Transverse colon (tissue), 4 donors: ENCODE measurements around the gene GADD45B. TPM values are rescaled to one million over a fixed set of nuclear protein-coding genes. Genes with fewer than 3 reads are reported as not detected.

ENCODE experiments used
- DNase-seq: peaks from one replicate; pipeline ENCODE4 v3.0.0-alpha.2; 2019
- H3K27ac ChIP-seq, 4 donors: fragments of 200-600 bp; sonication (generic); 2 replicates each; pipeline ENCODE4 v1.5.1; 2016 to 2018; ENCODE audit warnings: inconsistent platforms in 4 of 4
- H3K27me3 ChIP-seq: fragments of 200-600 bp; sonication (generic); 2 replicates; pipeline ENCODE4 v1.5.1; 2017; ENCODE audit warnings: inconsistent platforms
- H3K36me3 ChIP-seq, 4 donors: fragments of 200-600 bp; sonication (generic); 2 replicates each; pipeline ENCODE4 v1.5.1; 2017 to 2019; ENCODE audit warnings: inconsistent platforms in 4 of 4
- H3K4me1 ChIP-seq, 4 donors: fragments of 200-600 bp; sonication (generic); 2 replicates each; pipeline ENCODE4 v1.5.1; 2017 to 2020; ENCODE audit warnings: inconsistent platforms in 4 of 4
- H3K4me3 ChIP-seq, 4 donors: fragments of 200-600 bp; sonication (generic); 1 replicate in 1 of 4; 2 replicates in 3 of 4; pipeline versions ENCODE4 v1.5.1 to v1.6.1; 2017 to 2019; ENCODE audit warnings: inconsistent platforms in 4 of 4
- H3K9me3 ChIP-seq, 2 donors: fragments of 200-600 bp; sonication (generic); 2 replicates each; pipeline ENCODE4 v1.5.1; 2017 to 2019; ENCODE audit warnings: inconsistent platforms in 2 of 2
- EP300 ChIP-seq: sonication (generic); formaldehyde crosslinking; IDR thresholded peaks from one replicate; pipeline ENCODE4 v1.6.1; 2017; ENCODE audit warnings: antibody characterized with exemption, low read depth
- POLR2A ChIP-seq: fragments of 450-650 bp; IDR thresholded peaks from one replicate; pipeline ENCODE4 v1.6.1; 2016; ENCODE audit warnings: antibody characterized with exemption, mild to moderate bottlenecking, moderate library complexity
- POLR2AphosphoS5 ChIP-seq, 3 donors: sonication (generic); formaldehyde crosslinking; IDR thresholded peaks; one replicate each; pipeline ENCODE4 v1.6.1; 2016; ENCODE audit warnings: antibody characterized with exemption in 3 of 3
- WGBS, 2 donors: methylation state at CpG; one replicate each; pipeline ENCODE4 v1.1.5; 2018; ENCODE audit warnings: low coverage in 1 of 2; 5-methylcytosine and 5-hydroxymethylcytosine counted together
- in situ Hi-C, 4 donors: fragments of 200-750 bp; cut with MboI; loops; one replicate each; pipeline versions ENCODE4 v1.15.0 to v1.15.1; 2017; ENCODE audit warnings: low sequenced_read_pairs in 3 of 4, low pct_ligation_motif_present in 1 of 4, low pct_unique_long_range_greater_than_20kb in 1 of 4
- intact Hi-C: fragments of 100-400 bp; cut with DNase I; formaldehyde crosslinking; loops from one replicate; pipeline ENCODE4 v1.15.1; 2023; ENCODE audit warnings: low total_unique reads
- total RNA-seq, 4 donors: library from RNA; depleted of rRNA; stranded (reverse); fragments of >200 nt; gene quantifications; one replicate each; pipeline ENCODE4 v1.1.0, GENCODE V29; 2016
- TF ChIP-seq, protein P1 (sequence below), 5 experiments: fragments of 200-600 bp in 3 of 5; fragments of 450-650 bp in 2 of 5; sonication (generic) in 3 of 5; IDR thresholded peaks; 1 replicate in 2 of 5; 2 replicates in 3 of 5; pipeline ENCODE4 v1.5.1; 2016 to 2017; ENCODE audit warnings: antibody characterized with exemption in 5 of 5, inconsistent platforms in 3 of 5, mild to moderate bottlenecking in 2 of 5, moderate library complexity in 1 of 5

The GADD45B gene
- total RNA-seq, 4 donors from 2014 or later, result 59.0 to 280 (median 167) TPM

DNA sequence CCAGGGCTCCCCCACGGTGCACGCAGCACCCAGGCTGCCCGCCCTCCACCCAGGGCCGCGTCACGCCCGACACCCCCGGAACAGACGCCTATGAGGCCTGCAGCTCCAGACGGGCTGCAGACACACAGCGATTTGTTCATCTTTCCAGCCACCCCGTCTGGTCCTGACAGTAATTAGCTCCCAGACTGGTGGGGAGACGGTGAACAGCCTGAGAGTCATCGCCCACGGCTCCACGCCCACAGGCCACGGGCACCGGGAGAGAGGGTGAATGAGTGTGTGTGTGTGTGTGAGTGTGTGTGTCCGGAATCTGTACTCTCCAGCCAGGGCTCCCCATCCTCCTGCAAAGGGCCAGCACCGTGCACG is 18.1 kb downstream of the GADD45B start:
- Histone ChIP-seq H3K27ac (peak overlapping the region; percentile 71 to 95 (median 90)), H3K4me1 (peaks cover 26 to 51% (median 41%) of the 10 kb centered on the region in 4 donors), H3K9me3 (no peaks in the 10 kb centered on the region), H3K27me3 (peaks cover 6% of the 10 kb centered on the region), H3K36me3 (no peaks in the 10 kb centered on the region), H3K4me3 (peak overlapping the region in 2 of 4 donors; percentile 47 to 54)
- 31% methylated on average over 21 of the region's 21 CpGs; no CpG with 5 or more reads in 1 of the 2 donors for WGBS, 2 donors
- intact Hi-C loops, result loop anchor here (2.0 kb wide), 1 partner anchor 17 kb away; the partner anchor contains the start of gene GADD45B
- in situ Hi-C loops, result loop anchor here in 1 of 4 donors (10.0 kb wide), 1 partner anchor 51 kb away; no protein-coding TSS in a partner anchor
- no peak for DNase-seq
- no peak for TF ChIP-seq POLR2AphosphoS5 (IDR thresholded peaks at IDR 0.05)
- TF ChIP-seq, protein P1, sequence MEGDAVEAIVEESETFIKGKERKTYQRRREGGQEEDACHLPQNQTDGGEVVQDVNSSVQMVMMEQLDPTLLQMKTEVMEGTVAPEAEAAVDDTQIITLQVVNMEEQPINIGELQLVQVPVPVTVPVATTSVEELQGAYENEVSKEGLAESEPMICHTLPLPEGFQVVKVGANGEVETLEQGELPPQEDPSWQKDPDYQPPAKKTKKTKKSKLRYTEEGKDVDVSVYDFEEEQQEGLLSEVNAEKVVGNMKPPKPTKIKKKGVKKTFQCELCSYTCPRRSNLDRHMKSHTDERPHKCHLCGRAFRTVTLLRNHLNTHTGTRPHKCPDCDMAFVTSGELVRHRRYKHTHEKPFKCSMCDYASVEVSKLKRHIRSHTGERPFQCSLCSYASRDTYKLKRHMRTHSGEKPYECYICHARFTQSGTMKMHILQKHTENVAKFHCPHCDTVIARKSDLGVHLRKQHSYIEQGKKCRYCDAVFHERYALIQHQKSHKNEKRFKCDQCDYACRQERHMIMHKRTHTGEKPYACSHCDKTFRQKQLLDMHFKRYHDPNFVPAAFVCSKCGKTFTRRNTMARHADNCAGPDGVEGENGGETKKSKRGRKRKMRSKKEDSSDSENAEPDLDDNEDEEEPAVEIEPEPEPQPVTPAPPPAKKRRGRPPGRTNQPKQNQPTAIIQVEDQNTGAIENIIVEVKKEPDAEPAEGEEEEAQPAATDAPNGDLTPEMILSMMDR (IDR thresholded peaks at IDR 0.05), result no peak
- no peak for TF ChIP-seq EP300
- no peak for TF ChIP-seq POLR2A

DNA sequence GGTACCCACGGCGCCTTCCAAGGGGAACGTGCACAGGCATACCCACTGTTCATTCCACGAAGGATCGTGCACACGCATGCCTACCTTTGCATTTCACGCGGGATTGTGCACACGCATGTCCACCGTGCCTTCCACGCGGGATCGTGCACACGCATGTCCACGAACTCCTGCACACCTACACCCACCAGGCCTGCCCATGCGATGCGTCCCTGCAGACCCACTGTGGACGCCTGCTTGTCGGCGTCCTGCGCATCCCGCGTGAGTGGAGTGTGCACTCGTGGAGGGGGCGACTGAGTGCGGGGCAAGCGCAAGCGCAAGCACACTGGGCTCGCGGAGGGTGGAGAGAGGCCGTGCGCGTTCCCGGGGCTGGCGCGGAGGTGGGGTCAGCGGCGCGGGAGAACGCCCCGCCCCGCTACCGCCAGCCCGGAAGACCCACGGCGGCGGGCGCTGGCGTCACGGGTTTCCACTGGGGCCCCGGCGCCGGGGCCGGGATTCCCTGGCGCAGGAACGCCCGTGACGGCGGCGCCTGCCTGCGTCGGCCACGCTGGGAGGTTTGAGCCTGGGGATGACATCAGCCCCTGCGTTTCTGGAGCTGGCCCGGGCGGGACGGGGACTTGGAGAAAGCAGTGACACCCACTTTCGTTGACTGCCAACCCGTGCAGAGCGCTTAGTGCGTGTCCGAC is 18.7 kb downstream of the GADD45B start:
- H3K9me3 ChIP-seq, result no peaks in the 10 kb centered on the region
- in situ Hi-C loops (loop anchor here in 1 of 4 donors (10.0 kb wide), 1 partner anchor 50 kb away; no protein-coding TSS in a partner anchor), intact Hi-C loops (loop anchor here (2.0 kb wide), 1 partner anchor 18 kb away; the partner anchor contains the start of gene GADD45B)
- TF ChIP-seq EP300 (no peak), POLR2A (peak; percentile 59), POLR2AphosphoS5 (IDR thresholded peaks at IDR 0.05) (peak in 2 of 3 donors; percentile 29 to 30)
- TF ChIP-seq, protein P1 (IDR thresholded peaks at IDR 0.05), result no peak
- H3K27me3 ChIP-seq, result peaks cover under 1% of the 10 kb centered on the region
- peak overlapping the region; percentile 45 to 54 (median 48) for H3K4me3 ChIP-seq
- 12% methylated on average over 39 of the region's 72 CpGs; no CpG with 5 or more reads in 1 of the 2 donors for WGBS, 2 donors
- H3K36me3 ChIP-seq, result no peaks in the 10 kb centered on the region
- H3K27ac ChIP-seq, result peak overlapping the region; percentile 71 to 95 (median 90)
- peak; percentile 82 for DNase-seq
- H3K4me1 ChIP-seq, result peaks cover 23 to 46% (median 36%) of the 10 kb centered on the region in 4 donors

DNA sequence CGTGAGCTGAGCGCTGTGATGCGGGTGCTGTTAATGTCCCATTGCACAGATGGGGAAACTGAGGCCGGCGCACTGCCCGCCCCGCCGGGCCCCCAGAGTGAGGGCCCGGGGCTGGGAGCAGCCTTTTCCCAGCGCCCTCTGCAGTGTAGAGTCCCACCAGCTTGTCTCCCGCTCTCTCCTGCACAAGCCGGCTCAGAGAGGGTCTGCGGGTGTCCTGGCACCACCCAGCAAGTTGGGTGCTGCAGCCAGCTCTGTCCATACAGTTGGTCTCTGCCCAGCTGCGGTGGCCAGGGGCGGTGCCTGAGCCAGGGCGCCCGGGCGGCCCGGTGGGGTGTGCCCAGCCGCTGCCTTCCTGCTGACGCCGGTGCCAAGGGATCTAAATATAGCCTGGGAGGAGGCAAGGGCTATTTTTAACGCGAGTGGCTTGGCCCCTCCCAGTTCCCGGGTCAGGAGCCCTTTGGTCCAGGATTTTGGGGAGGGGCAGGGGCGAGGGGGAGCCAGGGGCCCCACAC is 19.3 kb downstream of the GADD45B start:
- DNase-seq, result peak; percentile 93
- intact Hi-C loops, result loop anchor here (2.0 kb wide), 1 partner anchor 18 kb away; the partner anchor contains the start of gene GADD45B
- H3K4me3 ChIP-seq, result peak overlapping the region; percentile 45 to 54 (median 48)
- 0% methylated on average over 24 of the region's 26 CpGs; no CpG with 5 or more reads in 1 of the 2 donors for WGBS, 2 donors
- H3K27me3 ChIP-seq, result no peaks in the 10 kb centered on the region
- H3K36me3 ChIP-seq, result no peaks in the 10 kb centered on the region
- peaks cover 21 to 40% (median 33%) of the 10 kb centered on the region in 4 donors for H3K4me1 ChIP-seq
- in situ Hi-C loops, result loop anchor here in 1 of 4 donors (10.0 kb wide), 1 partner anchor 50 kb away; no protein-coding TSS in a partner anchor
- no peak for TF ChIP-seq EP300
- peak; percentile 38 to 57 (median 48) for TF ChIP-seq POLR2AphosphoS5 (IDR thresholded peaks at IDR 0.05)
- TF ChIP-seq, protein P1 (IDR thresholded peaks at IDR 0.05), result no peak
- peak; percentile 59 for TF ChIP-seq POLR2A
- peak overlapping the region; percentile 71 to 95 (median 90) for H3K27ac ChIP-seq
- no peaks in the 10 kb centered on the region for H3K9me3 ChIP-seq
